Fibroblast of mammary gland (primary cell): Measurements from ENCODE around the gene COG3.

Experiments
- DNase-seq: peaks from one replicate; pipeline ENCODE4 v3.0.0-alpha.2; 2010; ENCODE audit warnings: low read depth
- H3K4me3 ChIP-seq: 2 replicates; pipeline ENCODE4 v1.5.1; 2011; ENCODE audit warnings: low read depth, mild to moderate bottlenecking, low read length, moderate library complexity; ENCODE audit not compliant: control insufficient read depth
- CTCF ChIP-seq: conservative IDR thresholded peaks from 2 replicates; pipeline ENCODE4 v1.5.1; 2011; ENCODE audit warnings: low read depth, low read length, inconsistent platforms; ENCODE audit not compliant: control insufficient read depth, insufficient read depth

The COG3 gene

GRCh38 chr13:45575146-45575829 lies 110.5 kb downstream of the COG3 start:
- H3K4me3 ChIP-seq = no peak overlapping the region
- peak; percentile 39 for DNase-seq
- TF ChIP-seq CTCF = no peak

- TF ChIP-seq CTCF = no peak
- no peak overlapping the region for H3K4me3 ChIP-seq
- no peak for DNase-seq
Observed at GRCh38 chr13:45575830-45576180, 111.1 kb downstream of the COG3 start.

- TF ChIP-seq CTCF = no peak
- no peak for DNase-seq
- no peak overlapping the region for H3K4me3 ChIP-seq
Observed at GRCh38 chr13:45576466-45576865, 111.7 kb downstream of the COG3 start.

- no peak for DNase-seq
- no peak for TF ChIP-seq CTCF
- H3K4me3 ChIP-seq = no peak overlapping the region
Observed at GRCh38 chr13:45582408-45583076, 117.8 kb downstream of the COG3 start.

GRCh38 chr13:45584816-45585215 lies 120.1 kb downstream of the COG3 start:
- H3K4me3 ChIP-seq = no peak overlapping the region
- peak; percentile 6 for DNase-seq
- TF ChIP-seq CTCF = peak; percentile 18
